IPS-20b (cell line): Measurements from ENCODE around the gene SLC9A3.

Source experiments
- H3K27ac ChIP-seq: one replicate; pipeline ENCODE4 v1.5.1; 2013; ENCODE audit warnings: low read length
- H3K27me3 ChIP-seq: 2 replicates; pipeline ENCODE4 v1.6.1; 2013; ENCODE audit warnings: mild to moderate bottlenecking, low read length, inconsistent platforms; ENCODE audit not compliant: insufficient read depth
- H3K36me3 ChIP-seq: 2 replicates; pipeline ENCODE4 v1.6.1; 2013; ENCODE audit warnings: low read depth, mild to moderate bottlenecking, inconsistent platforms, low read length, moderate library complexity; ENCODE audit not compliant: insufficient read depth
- H3K4me1 ChIP-seq: 2 replicates; pipeline ENCODE4 v1.6.1; 2013; ENCODE audit warnings: mild to moderate bottlenecking, control low read depth, inconsistent platforms, low read length, moderate library complexity; ENCODE audit not compliant: insufficient read depth
- H3K4me3 ChIP-seq: 2 replicates; pipeline ENCODE4 v1.5.1; 2013; ENCODE audit warnings: mild to moderate bottlenecking, low read length, inconsistent platforms
- H3K9ac ChIP-seq: 2 replicates; pipeline ENCODE4 v1.6.1; 2013; ENCODE audit warnings: low read depth, mild to moderate bottlenecking, inconsistent platforms, low read length, moderate library complexity
- H3K9me3 ChIP-seq: 2 replicates; pipeline ENCODE4 v1.6.1; 2013; ENCODE audit warnings: mild to moderate bottlenecking, low read depth, low read length, inconsistent platforms; ENCODE audit not compliant: insufficient read depth

The SLC9A3 gene

DNA sequence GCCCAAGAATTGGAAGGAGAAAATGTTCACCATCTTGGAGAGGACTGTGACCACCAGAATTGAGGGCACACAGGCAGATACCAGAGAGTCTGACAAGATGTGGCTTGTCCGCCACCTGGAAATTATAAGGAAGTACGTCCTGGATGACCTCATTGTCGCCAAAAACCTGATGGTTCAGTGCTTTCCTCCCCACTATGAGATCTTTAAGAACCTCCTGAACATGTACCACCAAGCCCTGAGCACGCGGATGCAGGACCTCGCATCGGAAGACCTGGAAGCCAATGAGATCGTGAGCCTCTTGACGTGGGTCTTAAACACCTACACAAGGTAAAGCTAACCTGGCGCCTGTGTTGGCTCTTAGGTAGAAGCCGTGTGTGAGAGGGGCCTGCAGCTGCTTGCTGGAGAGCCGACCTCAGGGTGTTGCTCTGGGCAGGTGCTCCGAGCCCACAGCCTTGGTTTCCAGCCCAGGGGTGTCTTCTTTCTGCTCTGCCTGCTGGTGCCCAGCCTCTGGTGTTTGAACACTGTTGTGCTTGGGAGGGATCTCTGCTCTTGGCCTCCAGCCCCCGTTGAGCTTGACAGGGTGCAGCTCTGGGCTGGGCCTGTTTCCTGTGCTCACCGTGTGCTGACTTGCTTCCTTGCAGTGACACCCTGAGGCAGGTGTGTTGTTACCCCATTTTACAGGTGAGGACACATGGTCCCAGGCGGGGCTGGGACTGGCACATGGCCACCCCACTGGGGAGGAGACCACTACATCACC, 70.3 kb downstream of the SLC9A3 start:
- no peak overlapping the region for H3K4me3 ChIP-seq
- peak overlapping the region; percentile 43 for H3K27ac ChIP-seq
- H3K27me3 ChIP-seq = no peaks in the 10 kb centered on the region
- H3K4me1 ChIP-seq = no peaks in the 10 kb centered on the region; the same call in 1 of the 2 replicates
- H3K9ac ChIP-seq = no peak overlapping the region
- H3K36me3 ChIP-seq = peaks cover 88% of the 10 kb centered on the region
- peaks cover 8% of the 10 kb centered on the region; the same call in 1 of the 2 replicates for H3K9me3 ChIP-seq

DNA sequence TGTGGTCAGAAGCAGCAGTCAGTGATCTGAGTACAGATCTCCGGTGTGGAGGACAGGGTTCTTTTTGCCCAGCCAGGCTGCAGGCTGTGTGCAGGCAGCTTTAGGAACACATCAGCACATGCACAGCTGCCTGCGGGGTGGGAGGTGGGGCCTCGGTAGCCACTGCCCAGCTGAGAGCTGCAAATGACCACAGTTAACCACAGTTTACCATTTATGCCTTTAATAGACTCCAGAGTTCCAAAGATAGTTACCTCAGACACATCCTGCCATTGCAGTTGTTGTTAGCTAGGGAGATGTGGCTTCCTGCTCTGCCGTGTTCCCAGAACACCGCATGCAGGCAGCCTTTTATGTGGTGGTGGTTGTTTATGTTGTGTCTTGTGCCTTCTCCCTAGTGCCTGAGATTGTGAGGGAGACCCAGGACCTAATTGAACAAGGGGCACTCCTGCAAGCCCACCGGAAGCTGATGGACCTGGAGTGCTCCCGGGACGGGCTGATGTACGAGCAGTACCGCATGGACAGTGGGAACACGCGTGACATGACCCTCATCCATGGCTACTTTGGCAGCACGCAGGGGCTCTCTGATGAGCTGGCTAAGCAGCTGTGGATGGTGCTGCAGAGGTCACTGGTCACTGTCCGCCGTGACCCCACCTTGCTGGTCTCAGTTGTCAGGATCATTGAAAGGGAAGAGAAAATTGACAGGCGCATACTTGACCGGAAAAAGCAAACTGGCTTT, 71.1 kb downstream of the SLC9A3 start:
- no peaks in the 10 kb centered on the region for H3K27me3 ChIP-seq
- H3K27ac ChIP-seq = no peak overlapping the region
- peaks cover 88% of the 10 kb centered on the region for H3K36me3 ChIP-seq
- H3K4me3 ChIP-seq = no peak overlapping the region
- H3K4me1 ChIP-seq = no peaks in the 10 kb centered on the region; the same call in 1 of the 2 replicates
- peaks cover 8% of the 10 kb centered on the region; the same call in 1 of the 2 replicates for H3K9me3 ChIP-seq
- H3K9ac ChIP-seq = no peak overlapping the region

DNA sequence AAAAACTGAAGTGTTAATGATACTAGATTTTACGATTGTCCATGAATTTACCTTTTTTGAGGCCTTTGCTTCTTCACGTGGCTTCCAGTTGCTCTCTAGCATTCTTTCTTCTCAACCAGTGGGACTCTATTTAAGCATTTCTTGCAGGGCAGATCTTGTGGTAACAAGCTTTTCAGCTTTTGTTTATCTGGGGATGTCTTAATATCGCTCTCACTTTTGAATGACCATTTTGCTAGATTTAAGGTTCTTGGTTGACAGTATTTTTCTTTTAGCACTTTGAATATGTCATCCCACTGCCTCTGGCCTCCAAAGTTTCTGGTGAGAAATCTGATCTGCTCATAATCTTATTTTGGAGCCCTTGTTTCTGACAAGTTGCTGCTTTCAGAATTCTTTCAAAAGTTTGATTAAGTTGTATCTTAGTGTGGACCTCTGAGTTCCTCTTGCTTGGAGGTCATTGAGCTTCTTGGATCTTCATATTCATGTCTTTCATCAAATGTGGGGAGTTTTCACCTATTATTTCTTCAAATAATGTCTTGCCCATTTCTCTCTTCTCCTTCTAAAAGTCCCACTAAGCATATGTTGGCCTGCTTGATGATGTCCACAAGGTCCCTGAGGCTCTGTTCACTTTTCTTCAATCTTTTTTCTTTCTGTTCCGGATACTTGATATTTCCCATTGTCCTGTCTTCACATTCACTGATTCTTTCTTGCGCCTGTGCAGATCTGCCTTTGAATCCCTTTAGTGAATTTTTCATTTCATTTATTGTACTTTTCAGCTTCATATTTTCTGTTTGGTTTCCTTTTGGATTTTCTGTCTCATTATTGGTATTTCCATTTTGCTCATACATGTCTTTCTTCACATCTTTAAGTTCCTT, 72.4 kb downstream of the SLC9A3 start:
- H3K27ac ChIP-seq = no peak overlapping the region
- no peaks in the 10 kb centered on the region for H3K27me3 ChIP-seq
- H3K36me3 ChIP-seq = peaks cover 88% of the 10 kb centered on the region
- no peak overlapping the region for H3K4me3 ChIP-seq
- H3K9ac ChIP-seq = no peak overlapping the region
- H3K9me3 ChIP-seq = peaks cover 8% of the 10 kb centered on the region; the same call in 1 of the 2 replicates
- H3K4me1 ChIP-seq = no peaks in the 10 kb centered on the region; the same call in 1 of the 2 replicates

DNA sequence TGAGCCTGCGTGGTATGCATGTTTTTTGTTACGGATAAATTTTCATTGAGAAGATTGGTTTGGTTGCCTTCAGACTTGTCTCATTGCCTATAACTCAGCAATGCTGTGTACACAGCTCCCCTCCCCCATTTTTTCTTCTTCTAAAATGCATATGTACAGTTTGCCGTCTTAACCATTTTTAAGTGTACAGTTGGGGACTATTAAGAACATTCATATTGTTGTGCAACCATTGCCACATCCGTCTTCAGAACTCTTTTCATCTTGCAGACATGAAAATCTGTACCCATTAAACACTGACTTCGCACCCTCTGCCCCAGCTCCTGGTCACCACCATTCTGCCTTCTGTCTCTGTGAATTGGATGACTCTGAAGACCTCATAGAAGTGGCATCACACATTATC, 75.1 kb downstream of the SLC9A3 start:
- H3K9me3 ChIP-seq = peaks cover 8% of the 10 kb centered on the region; the same call in 1 of the 2 replicates
- H3K4me1 ChIP-seq = no peaks in the 10 kb centered on the region; the same call in 1 of the 2 replicates
- H3K4me3 ChIP-seq = no peak overlapping the region
- H3K36me3 ChIP-seq = peaks cover 70% of the 10 kb centered on the region
- no peak overlapping the region for H3K27ac ChIP-seq
- no peaks in the 10 kb centered on the region for H3K27me3 ChIP-seq
- no peak overlapping the region for H3K9ac ChIP-seq

DNA sequence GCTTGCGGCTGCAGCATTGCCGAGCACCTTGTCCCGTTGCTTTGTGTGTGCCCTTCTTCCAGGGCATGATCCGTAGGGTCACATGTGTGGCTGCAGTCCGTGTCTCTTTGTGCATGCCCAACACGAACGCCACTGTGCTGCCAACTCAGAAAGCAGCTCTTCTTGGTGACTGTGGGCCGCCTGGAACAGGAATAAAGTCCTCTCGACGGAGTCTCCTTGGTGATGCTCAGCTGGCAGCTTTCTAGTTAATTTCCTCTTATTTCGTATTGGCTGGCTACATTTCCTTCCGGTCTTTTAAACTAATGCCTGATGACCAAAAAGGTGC, 75.5 kb downstream of the SLC9A3 start:
- Histone ChIP-seq H3K27ac (no peak overlapping the region), H3K36me3 (peaks cover 66% of the 10 kb centered on the region)

DNA sequence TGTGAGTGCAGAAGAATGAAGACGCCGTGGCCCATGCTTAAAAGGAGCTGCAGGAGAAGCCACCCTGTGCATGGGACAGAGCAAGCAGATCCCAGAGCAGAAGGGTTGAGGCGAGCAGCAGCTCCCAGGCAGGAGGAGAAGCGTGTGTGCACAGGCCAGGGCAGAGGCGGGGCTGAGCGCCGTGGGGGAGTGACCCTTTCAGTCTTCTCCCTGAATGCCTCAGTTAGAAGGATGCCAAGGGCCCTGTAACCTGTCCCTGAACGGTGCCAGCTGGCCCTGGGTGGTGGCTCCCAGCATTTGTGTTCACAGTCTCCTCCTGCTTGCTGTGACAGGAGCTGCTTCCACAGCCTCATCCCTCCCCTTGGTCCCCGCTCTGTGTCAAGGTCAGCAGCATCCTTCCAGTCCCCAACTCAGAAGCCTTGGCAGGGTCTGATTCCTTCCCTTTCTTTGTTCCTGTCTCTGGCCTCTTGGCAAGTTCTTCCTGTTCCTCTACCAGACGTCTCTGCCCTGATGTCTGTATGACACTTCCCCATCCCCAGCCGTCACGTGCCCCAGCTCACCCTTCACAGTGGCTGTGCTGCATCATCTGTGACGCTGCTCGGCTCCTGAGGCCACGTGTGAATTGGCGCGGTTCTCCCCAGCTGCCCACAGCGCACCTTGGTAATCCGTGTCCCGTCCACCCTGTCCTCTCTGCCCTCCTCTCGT, 76.0 kb downstream of the SLC9A3 start:
- no peak overlapping the region for H3K27ac ChIP-seq
- no peak overlapping the region for H3K4me3 ChIP-seq
- H3K9ac ChIP-seq = no peak overlapping the region
- no peaks in the 10 kb centered on the region for H3K27me3 ChIP-seq
- peaks cover 61% of the 10 kb centered on the region for H3K36me3 ChIP-seq
- H3K9me3 ChIP-seq = peaks cover 8% of the 10 kb centered on the region; the same call in 1 of the 2 replicates
- no peaks in the 10 kb centered on the region for H3K4me1 ChIP-seq

More for the DNA sequence above, 75.5 kb downstream of the SLC9A3 start:
- Histone ChIP-seq H3K27me3 (no peaks in the 10 kb centered on the region), H3K4me1 (no peaks in the 10 kb centered on the region), H3K9me3 (peaks cover 8% of the 10 kb centered on the region; the same call in 1 of the 2 replicates), H3K4me3 (no peak overlapping the region), H3K9ac (no peak overlapping the region)

DNA sequence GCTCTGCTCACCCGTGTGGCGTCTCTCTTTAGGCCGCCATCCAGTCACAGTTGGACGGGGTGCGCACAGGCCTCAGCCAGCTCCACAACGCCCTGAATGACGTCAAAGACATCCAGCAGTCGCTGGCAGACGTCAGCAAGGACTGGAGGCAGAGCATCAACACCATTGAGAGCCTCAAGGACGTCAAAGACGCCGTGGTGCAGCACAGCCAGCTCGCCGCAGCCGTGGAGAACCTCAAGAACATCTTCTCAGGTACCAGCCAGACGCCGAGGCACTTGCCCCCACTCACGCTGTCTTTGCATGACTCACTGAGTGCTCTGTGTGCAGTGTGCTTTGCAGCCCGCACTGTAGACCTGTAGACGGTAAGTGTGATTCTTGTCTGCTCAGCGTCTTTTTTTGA, 76.7 kb downstream of the SLC9A3 start:
- Histone ChIP-seq H3K4me1 (no peaks in the 10 kb centered on the region; the same call in 1 of the 2 replicates), H3K4me3 (no peak overlapping the region), H3K27ac (no peak overlapping the region), H3K27me3 (no peaks in the 10 kb centered on the region), H3K9me3 (peaks cover 8% of the 10 kb centered on the region; the same call in 1 of the 2 replicates), H3K36me3 (peaks cover 53% of the 10 kb centered on the region), H3K9ac (no peak overlapping the region)

DNA sequence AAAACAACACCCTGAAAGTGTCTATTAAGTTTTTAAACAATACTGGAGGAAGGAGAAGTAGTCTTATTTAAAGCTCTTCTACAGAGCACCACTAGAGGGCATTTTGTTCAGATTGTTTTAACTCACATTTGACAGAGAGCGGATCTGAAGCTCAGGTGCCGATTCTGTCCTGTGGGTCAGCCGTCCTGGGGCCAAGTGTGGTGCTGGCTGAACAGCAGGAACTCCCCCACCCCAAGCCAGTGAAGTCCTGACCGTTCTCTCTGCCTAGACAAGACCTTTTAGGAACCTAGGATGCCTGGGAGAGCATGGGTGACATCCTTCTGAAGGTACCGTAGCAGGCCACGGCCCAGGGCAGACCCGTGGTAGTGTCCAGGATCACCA, 77.4 kb downstream of the SLC9A3 start:
- Histone ChIP-seq H3K9me3 (peaks cover 4% of the 10 kb centered on the region; the same call in 1 of the 2 replicates), H3K9ac (no peak overlapping the region), H3K36me3 (peaks cover 47% of the 10 kb centered on the region), H3K4me3 (no peak overlapping the region), H3K4me1 (no peaks in the 10 kb centered on the region; the same call in 1 of the 2 replicates), H3K27ac (no peak overlapping the region), H3K27me3 (no peaks in the 10 kb centered on the region)

DNA sequence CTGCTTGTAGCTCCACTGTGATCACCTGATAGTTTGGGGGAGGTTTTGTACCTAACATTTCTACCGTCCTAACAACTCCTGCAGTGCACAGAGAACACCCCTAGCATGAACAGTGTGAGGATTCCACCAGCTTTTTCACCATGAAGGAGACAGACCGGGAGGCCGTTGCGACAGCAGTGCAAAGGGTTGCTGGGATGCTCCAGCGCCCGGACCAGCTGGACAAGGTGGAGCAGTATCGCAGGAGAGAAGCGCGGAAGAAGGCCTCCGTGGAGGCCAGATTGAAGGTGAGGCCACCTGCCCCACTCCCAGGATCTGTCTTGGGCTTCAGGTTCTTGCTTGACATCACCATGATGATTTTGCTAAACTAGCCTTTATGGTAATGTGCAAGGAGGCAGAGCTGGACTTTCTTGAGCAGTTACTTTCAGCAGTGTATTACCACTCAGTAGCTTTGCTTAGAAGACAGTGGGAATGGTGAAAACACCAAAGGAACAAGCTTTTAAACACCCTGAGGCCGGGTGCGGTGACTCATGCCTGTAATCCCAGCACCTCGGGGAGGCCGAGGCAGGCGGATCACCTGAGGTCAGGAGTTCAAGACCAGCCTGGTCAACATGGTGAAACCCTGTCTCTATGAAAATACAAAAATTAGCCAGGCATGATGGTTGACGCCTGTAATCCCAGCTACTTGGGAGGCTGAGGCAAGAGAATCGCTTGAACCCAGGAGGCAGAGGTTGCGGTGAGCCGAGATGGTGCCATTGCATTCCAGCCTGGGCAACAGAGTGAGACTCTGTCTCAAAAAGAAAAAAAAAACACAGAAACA, 78.0 kb downstream of the SLC9A3 start:
- no peak overlapping the region for H3K4me3 ChIP-seq
- no peak overlapping the region for H3K27ac ChIP-seq
- H3K9ac ChIP-seq = no peak overlapping the region; the same call in 1 of the 2 replicates
- H3K36me3 ChIP-seq = peaks cover 41% of the 10 kb centered on the region
- no peaks in the 10 kb centered on the region; the same call in 1 of the 2 replicates for H3K4me1 ChIP-seq
- H3K27me3 ChIP-seq = no peaks in the 10 kb centered on the region
- no peaks in the 10 kb centered on the region for H3K9me3 ChIP-seq

DNA sequence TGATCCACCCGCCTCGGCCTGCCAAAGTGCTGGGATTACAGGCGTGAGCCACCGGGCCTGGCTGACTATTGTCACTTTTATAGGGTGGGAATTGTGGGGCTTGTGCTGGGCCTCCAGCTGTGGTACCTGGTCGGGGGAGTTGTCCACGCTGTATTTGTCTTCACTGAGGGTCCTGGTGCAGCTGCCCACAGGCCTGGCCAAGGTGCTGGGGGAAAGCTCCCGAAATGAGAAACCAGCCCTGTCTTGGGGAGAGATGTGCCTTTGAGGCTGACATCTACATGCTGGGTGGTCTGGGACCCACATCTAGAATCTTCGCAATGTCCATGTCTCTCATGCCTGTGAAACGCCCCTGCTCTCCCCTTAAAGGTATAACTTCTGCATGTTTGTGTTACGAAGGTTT, 78.7 kb downstream of the SLC9A3 start:
- Histone ChIP-seq H3K36me3 (peaks cover 35% of the 10 kb centered on the region), H3K27me3 (no peaks in the 10 kb centered on the region), H3K9ac (no peak overlapping the region; the same call in 1 of the 2 replicates), H3K4me3 (no peak overlapping the region), H3K4me1 (no peaks in the 10 kb centered on the region; the same call in 1 of the 2 replicates), H3K9me3 (no peaks in the 10 kb centered on the region), H3K27ac (no peak overlapping the region)
